OCI-LY3 (cell line): ENCODE data around the gene TNC.

Source experiments
- H2AFZ ChIP-seq: fragments of 200-600, 300-600 bp; shearing (Covaris generic); 2 replicates; pipeline ENCODE4 v1.6.0; 2014; ENCODE audit warnings: antibody characterized with exemption, low read depth, low read length
- H3K27ac ChIP-seq: fragments of 200-600, 300-600 bp; sonication (generic); 2 replicates; pipeline ENCODE4 v1.5.1; 2014; ENCODE audit warnings: mild to moderate bottlenecking, low read length, moderate library complexity, mixed read lengths
- H3K27me3 ChIP-seq: fragments of 200-600, 300-600 bp; sonication (generic); 2 replicates; pipeline ENCODE4 v1.6.1; 2014; ENCODE audit warnings: low read depth, low read length, mixed read lengths
- H3K36me3 ChIP-seq: fragments of 200-600, 300-600 bp; sonication (generic); replicated peaks from 2 replicates; pipeline ENCODE3; 2014; ENCODE audit warnings: low read depth, low read length, mixed read lengths
- H3K4me1 ChIP-seq: fragments of 300-600, 200-600 bp; sonication (generic); 2 replicates; pipeline ENCODE4 v1.6.1; 2014; ENCODE audit warnings: low read length, mixed read lengths
- H3K4me2 ChIP-seq: fragments of 200-600, 300-600 bp; sonication (generic); 2 replicates; pipeline ENCODE4 v1.6.1; 2014; ENCODE audit warnings: low read length, mixed read lengths
- H3K4me3 ChIP-seq: fragments of 300-600, 200-600 bp; sonication (generic); 2 replicates; pipeline ENCODE4 v1.5.1; 2014; ENCODE audit warnings: antibody characterized with exemption, mild to moderate bottlenecking, low read length, moderate library complexity
- H3K79me2 ChIP-seq: fragments of 300-600, 200-600 bp; shearing (Covaris generic); 2 replicates; pipeline ENCODE4 v1.6.1; 2014; ENCODE audit warnings: mild to moderate bottlenecking, low read length, mixed read lengths
- H3K9ac ChIP-seq: fragments of 300-600, 200-600 bp; shearing (Covaris generic); 2 replicates; pipeline ENCODE4 v1.6.0; 2014; ENCODE audit warnings: mild to moderate bottlenecking, low read length, moderate library complexity
- H3K9me3 ChIP-seq: fragments of 200-600, 300-600 bp; shearing (Covaris generic); 2 replicates; pipeline ENCODE4 v1.6.1; 2014; ENCODE audit warnings: low read length, mixed read lengths; ENCODE audit not compliant: insufficient read depth
- H4K20me1 ChIP-seq: fragments of 200-600, 300-600 bp; sonication (generic); 2 replicates; pipeline ENCODE4 v1.6.1; 2016; ENCODE audit warnings: low read length, mixed read lengths; ENCODE audit not compliant: insufficient read depth
- CTCF ChIP-seq: fragments of 200-600, 300-600 bp; sonication (generic); IDR thresholded peaks from 2 replicates; pipeline ENCODE4 v1.5.1; 2014; ENCODE audit warnings: antibody characterized with exemption, low read length, low read depth
- EZH2phosphoT487 ChIP-seq: fragments of 200-600 bp; shearing (Covaris generic); IDR thresholded peaks from 2 replicates; pipeline ENCODE4 v1.6.1; 2018; ENCODE audit warnings: antibody characterized with exemption, mixed run types, low read depth

The TNC gene

GRCh38 chr9:115115924-115116323 is 2.0 kb downstream of the TNC start:
- Histone ChIP-seq H3K9ac (no peak overlapping the region), H3K4me3 (no peak overlapping the region)
- TF ChIP-seq EZH2phosphoT487, result no peak
- no peak for TF ChIP-seq CTCF

DNA sequence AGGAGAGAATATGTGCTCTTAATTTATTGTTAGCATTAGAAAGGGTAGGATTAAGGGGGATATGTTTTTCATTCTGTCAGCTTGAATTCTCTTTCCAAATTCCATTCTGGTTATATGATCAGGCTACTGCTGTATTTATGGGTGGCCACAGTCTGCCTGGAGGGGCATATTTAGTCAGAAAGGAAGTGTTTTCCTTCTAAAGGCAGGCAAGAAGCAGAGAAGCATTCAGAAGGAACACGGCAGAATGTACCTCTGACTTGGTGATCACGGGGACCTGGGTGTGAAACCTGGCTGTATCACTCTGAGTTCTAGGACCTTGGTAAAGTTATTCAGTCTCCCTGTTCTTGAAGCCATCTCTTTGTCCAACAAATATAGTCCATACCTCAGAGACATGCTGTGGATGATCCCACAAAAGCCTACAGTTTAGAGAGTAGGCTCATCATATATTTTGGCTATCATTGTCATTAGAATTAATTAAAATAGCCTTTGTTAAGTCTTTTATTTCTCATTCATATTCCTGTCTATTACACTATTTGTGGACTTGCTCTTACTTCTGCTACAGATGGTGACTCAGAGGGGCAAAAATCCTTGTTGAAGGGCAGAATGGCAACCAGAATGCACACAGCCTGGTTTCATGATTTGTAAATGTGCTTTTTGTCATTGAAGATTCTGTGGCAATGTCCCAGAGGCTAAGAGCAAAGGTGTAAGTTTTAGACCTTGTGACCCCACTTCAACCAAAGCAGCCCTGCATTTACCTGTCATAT is 2.7 kb downstream of the TNC start:
- H3K27me3 ChIP-seq, result peaks cover 63% of the 10 kb centered on the region
- H2AFZ ChIP-seq, result no peak overlapping the region
- H4K20me1 ChIP-seq, result no peaks in the 10 kb centered on the region
- H3K36me3 ChIP-seq, result no peaks in the 10 kb centered on the region
- no peaks in the 10 kb centered on the region for H3K9me3 ChIP-seq
- no peak overlapping the region for H3K4me2 ChIP-seq
- H3K4me3 ChIP-seq, result no peak overlapping the region
- no peaks in the 10 kb centered on the region for H3K4me1 ChIP-seq
- no peak overlapping the region for H3K27ac ChIP-seq
- H3K79me2 ChIP-seq, result no peaks in the 10 kb centered on the region
- no peak for TF ChIP-seq EZH2phosphoT487
- TF ChIP-seq CTCF, result no peak
- H3K9ac ChIP-seq, result no peak overlapping the region

More at GRCh38 chr9:115115924-115116323, 2.0 kb downstream of the TNC start:
- no peaks in the 10 kb centered on the region for H3K4me1 ChIP-seq
- H3K27me3 ChIP-seq, result peaks cover 69% of the 10 kb centered on the region
- no peaks in the 10 kb centered on the region for H4K20me1 ChIP-seq
- no peaks in the 10 kb centered on the region for H3K36me3 ChIP-seq
- no peak overlapping the region for H2AFZ ChIP-seq
- no peaks in the 10 kb centered on the region for H3K9me3 ChIP-seq
- no peaks in the 10 kb centered on the region for H3K79me2 ChIP-seq
- no peak overlapping the region for H3K27ac ChIP-seq
- no peak overlapping the region for H3K4me2 ChIP-seq

DNA sequence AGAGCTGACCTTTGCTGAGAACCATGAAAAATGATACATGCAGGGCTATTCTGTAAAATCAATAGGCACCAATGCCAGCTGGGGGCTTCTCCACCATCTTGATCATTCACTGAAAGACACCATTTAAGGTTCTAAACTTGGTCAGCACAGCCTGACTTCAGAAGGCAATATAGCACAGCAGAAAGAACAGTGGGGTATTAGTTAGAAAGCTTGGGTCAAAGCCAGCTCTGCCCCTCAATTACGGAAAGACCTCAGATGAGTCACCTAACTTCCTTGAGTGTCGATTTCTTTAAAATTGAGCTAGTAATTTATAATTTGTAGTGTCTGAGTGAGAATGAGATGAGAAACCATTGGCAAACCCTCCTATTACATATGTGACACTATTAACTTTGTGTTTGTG is 3.4 kb downstream of the TNC start:
- Histone ChIP-seq H3K27ac (no peak overlapping the region), H3K4me1 (no peaks in the 10 kb centered on the region), H2AFZ (no peak overlapping the region), H3K4me2 (no peak overlapping the region), H3K36me3 (no peaks in the 10 kb centered on the region), H3K79me2 (no peaks in the 10 kb centered on the region), H3K9me3 (no peaks in the 10 kb centered on the region), H3K4me3 (no peak overlapping the region), H4K20me1 (no peaks in the 10 kb centered on the region), H3K27me3 (peaks cover 59% of the 10 kb centered on the region), H3K9ac (no peak overlapping the region)
- no peak for TF ChIP-seq EZH2phosphoT487
- TF ChIP-seq CTCF, result no peak

DNA sequence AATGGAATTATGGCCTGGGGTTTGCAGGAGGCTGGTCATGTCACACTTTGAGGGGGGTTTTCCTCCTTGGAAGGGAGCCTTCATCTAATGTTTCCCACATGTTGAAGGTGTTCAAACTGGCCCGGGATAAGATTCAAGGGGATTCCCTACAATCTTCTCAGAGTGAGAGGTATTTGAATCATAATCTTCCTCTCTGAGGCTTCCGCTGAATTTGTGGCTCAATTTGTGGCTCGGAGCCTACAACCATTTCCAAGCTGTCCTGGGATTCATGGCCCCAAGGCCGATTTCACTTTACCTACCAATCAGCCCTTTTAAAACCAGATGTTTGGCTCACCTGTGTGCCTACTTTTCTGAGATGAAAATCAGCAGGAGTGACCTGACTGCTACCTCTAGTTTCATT is 3.9 kb downstream of the TNC start:
- TF ChIP-seq EZH2phosphoT487 (no peak), CTCF (no peak)
- Histone ChIP-seq H3K27ac (no peak overlapping the region), H4K20me1 (no peaks in the 10 kb centered on the region), H3K9ac (no peak overlapping the region), H3K4me2 (no peak overlapping the region), H3K36me3 (no peaks in the 10 kb centered on the region), H3K4me3 (no peak overlapping the region), H3K9me3 (no peaks in the 10 kb centered on the region), H3K27me3 (peaks cover 59% of the 10 kb centered on the region), H3K79me2 (no peaks in the 10 kb centered on the region), H3K4me1 (no peaks in the 10 kb centered on the region), H2AFZ (no peak overlapping the region)
